NCI-H510A treated with DMSO at 0.1 percent for 48 hours (cell line): Measurements from ENCODE around the gene TRIM23.
A peak's percentile ranks its signal among the peaks of the same experiment; 100 is the strongest.
"Not testable (repeated sequence)": the region's sequence is repeated elsewhere in the genome, so short reads cannot be mapped to it uniquely, and the experiment has no call there.

ENCODE experiments used
- DNase-seq: peaks from one replicate; lab custom pipeline; 2025; lab: John Stamatoyannopoulos, UW

The TRIM23 gene

DNA sequence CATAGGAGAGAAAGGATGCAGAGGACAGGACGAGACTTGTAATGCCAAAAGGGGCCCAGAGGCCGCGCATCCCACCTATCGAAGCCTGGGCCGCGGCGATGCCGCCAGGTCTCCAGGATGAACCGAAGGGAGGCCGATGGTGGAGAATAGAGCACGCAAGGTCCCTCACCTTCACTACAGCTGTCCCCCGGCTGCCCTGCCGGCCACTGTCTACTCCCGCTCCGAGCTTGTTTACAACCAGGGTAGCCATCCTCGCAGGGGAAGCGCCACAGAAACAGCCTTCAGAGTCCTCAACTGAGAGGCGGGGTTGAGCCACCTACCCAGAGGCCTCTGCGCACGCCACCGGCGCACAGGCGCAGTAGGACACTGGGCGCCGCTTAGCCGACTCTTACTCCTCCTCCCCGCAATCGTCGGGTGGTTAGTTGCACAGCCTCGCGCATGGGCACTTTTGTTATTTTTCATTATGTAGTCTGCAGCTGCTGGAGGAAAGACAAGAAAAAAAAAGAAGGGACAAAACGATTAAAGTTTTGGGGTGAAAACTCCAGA is at the start of gene TRIM23:
TRIM23 (minus strand) TSS at position 309 of the 546 bp plus-strand sequence; CDS start at position 250, 59 bp downstream.
- peak; percentile 87 for DNase-seq

GRCh38 chr5:65672796-65673195 is 48.7 kb upstream of the TRIM23 start:
- no peak for DNase-seq

GRCh38 chr5:65668696-65669095 is 44.6 kb upstream of the TRIM23 start:
- no peak for DNase-seq

GRCh38 chr5:65663804-65664521 is 39.8 kb upstream of the TRIM23 start:
- no peak for DNase-seq

DNA sequence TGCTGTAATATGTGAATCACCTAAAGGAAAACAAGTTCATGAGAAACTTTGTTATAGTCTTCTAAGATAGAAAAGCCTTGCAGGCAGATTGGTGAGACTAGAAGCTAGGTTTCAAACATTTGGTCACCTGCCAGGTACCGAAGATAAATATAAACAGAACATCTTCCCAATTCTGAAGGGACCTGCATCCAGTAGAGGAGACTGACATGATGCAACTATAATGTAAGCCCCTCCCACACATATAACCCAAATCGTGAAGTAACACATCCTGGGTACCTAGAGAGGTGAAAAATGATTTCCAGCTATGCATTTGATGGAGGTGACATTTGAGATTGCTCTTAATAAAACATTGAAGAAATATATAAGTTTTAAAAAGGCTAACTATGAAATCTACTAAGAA is 30.6 kb upstream of the TRIM23 start:
- DNase-seq: no peak

GRCh38 chr5:65651144-65651543 is 27.0 kb upstream of the TRIM23 start:
- no peak for DNase-seq

GRCh38 chr5:65647941-65648340 is 23.8 kb upstream of the TRIM23 start:
- no peak for DNase-seq

- DNase-seq: no peak
These were observed 22.8 kb upstream of the TRIM23 start for GRCh38 chr5:65646938-65647337.

DNA sequence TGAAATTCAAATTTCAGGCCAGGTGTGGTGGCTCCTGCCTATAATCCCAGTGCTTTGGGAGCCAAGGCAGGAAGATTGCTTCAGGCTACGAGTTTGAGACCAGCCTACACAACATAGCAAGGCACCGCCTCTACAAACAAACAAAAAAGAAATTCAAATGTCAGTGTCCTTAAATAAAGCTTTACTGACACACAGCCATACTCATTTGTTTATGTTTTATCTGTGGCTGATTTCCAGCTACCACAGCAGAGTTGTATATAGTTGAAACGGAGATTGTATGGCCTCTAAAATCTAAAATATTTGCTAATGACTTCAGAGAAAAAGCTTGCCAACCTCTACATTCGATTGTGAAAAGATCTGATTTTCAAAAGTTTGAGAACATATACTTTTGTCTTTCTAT is 16.1 kb upstream of the TRIM23 start:
- no peak for DNase-seq

- DNase-seq: no peak
These were observed 6.8 kb upstream of the TRIM23 start for GRCh38 chr5:65630981-65631380.

DNA sequence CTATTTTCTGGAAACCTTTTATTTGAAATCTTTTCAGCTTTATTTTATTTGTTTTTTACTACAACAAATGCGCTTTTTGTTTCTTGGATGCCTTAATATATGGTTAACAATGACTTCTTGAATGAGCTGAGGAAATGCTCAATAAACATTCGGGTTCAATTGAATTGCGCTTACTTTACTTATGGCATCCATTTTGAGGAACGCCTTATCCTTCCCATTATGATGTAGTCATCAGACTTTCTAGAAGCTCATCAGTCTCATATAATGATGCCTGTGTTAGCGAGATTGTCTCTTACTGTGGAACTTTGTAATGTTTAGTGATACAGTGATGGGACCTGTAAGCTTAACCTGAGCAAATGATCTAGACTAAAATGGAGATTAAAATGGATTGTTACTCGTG is 1.6 kb upstream of the TRIM23 start:
- no peak for DNase-seq

GRCh38 chr5:65624571-65625555 is 730 bp upstream of the TRIM23 start, which contains the start of the genes SHLD3 and TRAPPC13:
SHLD3 (plus strand) TSS chr5:65625027; CDS start chr5:65629588, 4,561 bp downstream.
TRAPPC13 (plus strand) TSS chr5:65625027; CDS start chr5:65625061, 34 bp downstream.
- peak; percentile 81 for DNase-seq

- no peak for DNase-seq
These were observed 651 bp downstream of the TRIM23 start for GRCh38 chr5:65623482-65623881.

GRCh38 chr5:65621961-65622360 is 2.2 kb downstream of the TRIM23 start:
- DNase-seq: not testable (repeated sequence)

- DNase-seq: no peak
These were observed 4.1 kb downstream of the TRIM23 start for GRCh38 chr5:65620021-65620420.

- peak; percentile 2 for DNase-seq
These were observed 11.7 kb downstream of the TRIM23 start for GRCh38 chr5:65612298-65612907.

DNA sequence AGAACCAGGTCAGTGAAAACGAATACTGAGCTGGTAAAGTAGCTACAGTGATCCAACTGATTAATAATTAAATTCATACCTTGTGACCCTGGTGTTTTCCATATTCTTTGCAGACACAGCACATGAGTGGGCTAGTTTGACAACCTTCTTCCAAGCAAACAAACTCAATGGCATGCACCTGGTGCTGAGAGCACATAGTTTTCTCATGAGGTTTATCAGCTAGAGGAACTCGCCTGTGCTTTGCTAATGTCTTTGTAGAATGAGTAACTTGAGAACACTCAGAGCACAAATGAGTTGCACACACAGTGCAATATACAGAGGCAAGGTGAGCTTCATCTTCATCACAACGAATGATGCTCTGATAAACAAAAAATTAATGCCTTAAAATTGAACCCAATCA is 12.6 kb downstream of the TRIM23 start:
- peak; percentile 78 for DNase-seq

DNA sequence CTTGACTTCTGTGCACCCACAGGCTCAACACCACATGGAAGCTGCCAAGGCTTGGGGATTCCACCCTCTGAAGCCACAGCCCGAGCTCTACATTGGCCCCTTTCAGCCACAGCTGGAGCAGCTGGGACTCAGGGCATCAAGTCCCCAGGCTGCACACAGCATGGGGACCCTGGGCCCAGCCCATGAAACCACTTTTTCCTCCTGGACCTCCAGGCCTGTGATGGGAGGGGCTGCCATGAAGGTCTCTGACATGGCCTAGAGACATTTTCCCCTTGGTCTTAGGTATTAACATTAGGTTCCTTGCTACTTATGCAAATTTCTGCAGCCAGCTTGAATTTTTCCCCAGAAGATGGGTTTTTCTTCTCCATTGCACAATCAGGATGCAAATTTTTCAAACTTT is 22.4 kb downstream of the TRIM23 start:
- DNase-seq: not testable (repeated sequence)

DNA sequence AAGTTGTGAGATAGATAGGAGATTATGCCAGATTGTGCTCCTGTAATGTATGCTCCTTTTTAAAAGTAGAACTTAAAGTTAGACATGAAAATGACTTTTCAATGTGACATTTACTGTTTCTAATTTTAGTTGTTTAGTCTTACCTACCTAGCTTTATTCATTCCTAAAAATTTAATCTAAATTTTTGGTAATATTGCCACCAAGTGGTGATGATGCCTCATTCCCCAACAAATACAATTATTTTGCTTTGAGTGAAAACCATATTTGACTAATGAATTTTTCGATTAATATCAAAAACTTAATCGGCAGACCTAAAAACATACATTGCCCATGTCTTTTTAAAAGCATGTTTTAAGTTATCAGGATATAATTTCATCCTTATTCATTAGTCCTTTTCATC is 35.4 kb downstream of the TRIM23 start:
- no peak for DNase-seq

DNA sequence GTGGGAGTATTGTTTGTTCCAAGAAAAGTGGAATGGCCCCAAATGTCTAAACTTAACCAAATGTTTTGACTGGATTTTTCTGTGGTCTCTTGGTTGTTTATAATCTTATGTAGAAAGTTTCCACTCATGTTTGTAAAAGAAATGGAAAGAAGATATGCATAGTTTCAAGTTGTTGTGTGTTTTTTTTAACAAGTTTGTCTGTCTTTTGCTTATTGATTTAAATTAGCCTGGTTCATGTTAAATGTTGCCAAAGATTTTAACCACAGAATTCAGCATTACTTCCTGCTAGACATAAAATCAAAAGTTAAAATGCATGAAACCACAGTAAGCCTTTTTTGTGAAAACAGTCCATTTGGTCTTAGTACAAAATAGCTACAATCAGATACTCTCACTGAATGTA is 47.0 kb downstream of the TRIM23 start:
- DNase-seq: no peak

DNA sequence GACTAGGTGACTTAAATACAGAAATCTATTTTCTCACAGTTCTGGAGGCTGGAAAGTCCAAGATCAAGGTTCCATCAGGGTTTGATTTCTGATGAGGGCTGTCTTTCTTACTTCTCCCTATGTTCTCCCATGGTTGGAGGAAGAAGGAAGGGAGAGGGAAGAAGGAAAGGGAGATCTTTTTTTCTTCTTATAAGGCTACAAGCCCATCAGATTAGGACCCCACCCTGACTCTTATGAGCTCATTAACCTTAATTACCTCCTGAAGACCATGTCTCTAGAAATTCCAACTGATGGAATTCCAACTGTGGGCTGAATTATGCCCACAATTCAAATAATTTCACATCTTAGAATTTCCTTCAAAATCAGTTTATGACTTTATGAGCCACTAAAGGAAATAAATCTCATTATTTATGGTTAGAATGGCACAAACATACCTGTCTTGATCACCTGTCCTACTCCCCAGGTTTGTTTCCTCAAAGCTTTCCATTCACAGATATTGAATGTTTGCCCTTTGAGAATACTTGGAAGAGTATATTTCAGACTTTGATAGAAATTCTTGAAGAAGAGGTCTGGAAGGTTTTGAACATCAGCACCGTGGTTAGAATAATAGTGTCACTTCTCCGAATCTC is 53.4 kb downstream of the TRIM23 start:
- no peak for DNase-seq

GRCh38 chr5:65566505-65566904 is 57.6 kb downstream of the TRIM23 start:
- no peak for DNase-seq
